ENCODE results near the gene DPF3.
A peak's percentile ranks its signal among the peaks of the same experiment; 100 is the strongest.

Gene DPF3

DNA sequence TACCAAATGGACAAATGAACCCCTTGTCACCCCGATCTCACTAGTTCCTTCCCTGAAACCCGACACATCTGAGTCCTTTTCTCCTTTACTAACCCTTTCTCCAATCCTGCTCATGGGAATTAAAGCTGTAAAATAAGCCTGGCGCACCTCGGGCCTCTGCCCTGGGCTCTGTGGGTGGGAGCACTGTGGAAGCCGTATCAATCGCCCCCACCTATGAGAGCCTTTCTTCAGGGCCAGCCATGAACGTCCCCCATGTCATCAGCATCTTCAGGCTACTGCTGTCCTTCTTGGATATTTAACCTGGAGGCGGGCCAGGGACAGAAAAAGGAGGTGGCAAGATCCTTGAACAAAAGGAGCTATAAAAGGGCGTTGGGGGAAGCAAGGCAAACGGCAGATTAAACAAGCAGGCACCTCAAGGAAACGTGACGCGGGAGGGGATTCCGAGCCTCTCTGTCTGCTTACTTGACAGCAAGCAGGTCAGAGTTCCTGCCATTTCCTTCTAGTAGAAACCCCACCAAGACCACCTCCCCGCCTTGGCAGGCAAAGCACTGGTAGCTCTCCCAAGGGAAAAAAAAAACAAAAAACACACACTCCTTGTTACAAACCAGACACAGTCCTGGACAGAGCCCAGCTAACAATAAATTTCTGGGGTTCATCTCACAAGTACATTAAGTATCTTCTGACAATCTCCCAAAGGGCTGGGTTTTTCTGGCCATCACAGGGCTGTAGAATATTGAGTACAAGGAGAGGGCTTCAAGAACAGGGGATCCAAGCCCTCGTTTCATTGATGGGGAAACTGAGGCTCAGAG is 62.9 kb downstream of the DPF3 start:
- DNase-seq, result no peak

DNA sequence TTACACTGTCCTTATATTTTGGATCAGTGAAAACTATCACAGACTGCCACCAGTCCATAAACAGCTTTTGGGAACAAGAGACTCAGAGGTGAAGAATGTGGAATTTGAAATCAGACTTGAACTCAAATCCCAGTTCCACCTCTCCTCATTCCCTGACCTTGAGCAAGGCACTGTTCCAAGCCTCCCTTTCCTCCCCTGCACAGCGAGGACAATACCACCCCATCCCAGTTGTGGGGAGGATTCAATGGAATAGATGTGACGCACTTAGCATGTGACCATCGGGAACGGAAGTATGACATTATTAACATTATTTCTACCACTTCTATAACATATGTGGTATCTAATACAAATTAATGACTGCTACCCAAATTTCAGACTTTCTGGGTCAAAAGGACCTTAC is 63.5 kb downstream of the DPF3 start:
- DNase-seq, result no peak

DNA sequence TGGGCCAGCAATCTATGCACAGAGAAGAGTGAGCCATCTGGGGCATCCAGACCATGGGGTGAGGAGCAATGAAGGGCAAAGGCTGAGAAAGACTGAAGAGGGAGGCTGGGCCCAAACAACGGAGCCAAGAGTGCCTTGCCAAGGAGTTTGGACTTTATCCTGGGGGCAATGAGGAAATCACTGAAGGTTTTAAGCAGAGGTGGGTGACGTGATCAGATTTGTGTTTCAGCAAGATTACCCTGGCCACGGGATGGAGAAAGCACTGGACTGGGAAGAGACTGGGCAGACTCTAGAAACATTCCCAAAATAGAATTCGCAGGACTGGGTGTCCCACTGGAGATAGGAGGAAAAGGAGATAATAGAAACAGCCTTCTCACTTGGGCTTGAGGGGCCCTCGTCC is 65.3 kb downstream of the DPF3 start:
- no peak for DNase-seq

DNA sequence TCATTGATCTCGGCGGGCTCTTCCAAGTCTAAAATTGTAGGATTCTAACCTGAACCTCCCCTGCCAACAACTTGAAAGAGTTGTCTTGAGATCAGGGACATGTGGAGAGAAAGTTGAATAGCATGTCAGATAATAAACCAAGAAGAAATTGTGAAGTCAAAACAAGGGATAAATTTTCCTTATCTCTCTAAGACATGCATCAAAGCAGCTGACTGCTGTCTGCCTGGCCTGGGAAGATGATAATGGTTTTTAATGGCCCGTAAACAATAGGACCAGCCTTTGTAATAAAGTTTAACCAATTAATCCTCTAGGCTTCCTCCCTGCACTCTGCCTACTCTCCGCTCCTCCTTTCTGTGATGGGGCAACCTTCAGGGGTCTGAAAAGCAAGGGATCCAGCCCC is 67.9 kb downstream of the DPF3 start:
- DNase-seq, result no peak

DNA sequence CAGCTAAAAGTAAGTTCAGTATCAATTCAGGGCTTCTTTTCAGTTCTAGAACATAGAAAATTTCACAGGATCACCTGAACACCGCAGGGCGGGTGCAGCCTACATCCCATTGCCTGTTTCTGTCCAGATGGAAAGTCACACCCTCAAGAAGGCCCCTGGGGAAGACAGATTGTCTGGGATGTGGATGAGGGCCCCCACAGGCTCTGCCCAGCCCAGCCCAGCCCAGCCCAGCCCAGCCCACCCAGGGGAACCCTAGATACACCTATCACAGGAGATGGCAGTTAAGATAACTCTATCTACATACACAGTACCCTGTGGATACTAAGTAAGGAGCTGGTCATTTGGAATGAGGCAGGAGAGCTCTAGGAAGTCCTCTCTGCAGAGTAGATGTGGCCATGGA is 68.4 kb downstream of the DPF3 start:
- no peak for DNase-seq

DNA sequence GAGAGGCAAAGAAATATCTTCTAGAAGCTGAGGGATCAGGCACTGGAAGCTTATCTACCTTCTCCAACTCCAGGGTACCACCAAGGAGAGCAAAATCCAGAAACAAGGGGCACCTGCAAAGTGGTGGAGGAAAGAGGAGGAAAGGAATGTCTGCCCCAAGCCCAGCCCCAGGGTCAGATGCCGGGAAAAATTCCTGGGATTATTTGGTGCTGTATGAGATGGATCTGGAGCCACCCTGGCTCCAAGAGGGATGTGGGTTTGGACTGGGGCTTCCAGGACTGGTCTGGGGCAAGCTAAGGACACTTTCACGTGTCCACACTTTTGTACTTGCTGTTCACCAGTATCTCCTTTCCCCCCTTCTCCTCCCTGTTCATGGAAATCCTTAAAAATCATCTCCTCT is 69.8 kb downstream of the DPF3 start:
- DNase-seq, result no peak

DNA sequence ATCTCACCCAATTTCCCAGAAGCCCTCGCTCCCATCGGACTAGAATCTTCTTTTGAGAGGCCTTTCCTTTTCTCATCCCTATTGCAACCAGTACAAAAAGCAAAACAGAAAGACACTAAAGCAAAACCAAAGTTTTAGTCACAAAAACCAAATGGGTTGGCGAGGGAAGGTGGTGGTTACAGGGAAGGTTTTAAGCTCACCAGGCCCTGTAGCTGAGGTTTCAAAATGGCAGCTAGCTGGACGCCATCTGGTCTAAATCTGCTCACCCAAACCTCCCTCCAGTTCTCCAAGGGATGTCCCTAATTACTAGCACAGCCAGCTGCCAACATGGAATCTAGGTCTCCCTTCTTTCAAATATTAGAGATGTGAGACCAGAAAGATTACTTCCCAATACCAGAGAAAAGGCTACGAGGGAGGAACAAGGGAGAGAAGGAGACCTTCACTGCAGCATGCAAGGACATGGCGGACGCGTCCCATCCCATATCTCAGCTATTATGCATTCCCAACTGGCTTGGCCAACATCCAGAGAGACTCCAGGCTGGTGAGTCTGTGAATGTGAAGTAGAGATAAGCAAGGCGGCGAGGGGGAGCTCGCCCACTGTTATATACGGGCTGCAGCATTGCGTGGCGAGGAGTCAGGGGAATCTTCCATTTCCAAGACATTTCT is 70.8 kb downstream of the DPF3 start:
- DNase-seq, result no peak

DNA sequence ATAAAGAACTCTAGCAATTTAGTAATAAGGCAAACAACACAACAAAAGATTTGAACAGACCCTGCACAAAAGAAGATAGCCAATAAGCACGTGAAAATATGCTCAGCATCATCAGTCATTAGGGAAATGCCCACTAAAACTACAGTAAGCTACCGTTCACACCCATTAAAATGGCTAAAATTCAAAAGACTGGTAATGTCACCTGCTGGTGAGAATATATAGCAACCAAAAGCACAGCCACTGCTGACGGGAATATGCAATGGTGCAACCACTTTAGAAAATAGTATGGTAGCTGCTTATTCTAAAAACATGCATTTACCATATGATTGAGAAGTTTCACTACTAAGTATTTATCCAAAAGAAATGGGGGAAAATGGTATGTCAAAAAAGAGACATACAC is 74.9 kb downstream of the DPF3 start:
- DNase-seq, result no peak

DNA sequence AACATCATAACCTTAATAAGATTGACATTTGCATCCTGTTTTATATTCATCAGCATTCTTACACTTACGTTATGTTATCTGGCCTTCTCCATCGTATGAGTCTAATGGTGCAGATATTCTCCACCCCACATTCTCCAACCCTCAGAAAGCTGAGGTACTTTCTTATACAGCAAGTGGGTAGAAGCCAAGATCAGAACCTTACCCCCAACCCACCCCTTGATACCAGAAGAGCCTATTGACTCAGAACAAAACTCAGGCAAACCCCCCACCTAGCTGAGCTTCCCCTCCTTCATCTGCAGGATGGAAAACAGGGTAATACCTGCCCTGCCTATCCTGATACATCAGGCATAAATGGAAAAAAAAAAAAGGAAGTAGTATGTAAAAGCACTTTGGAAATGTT is 77.6 kb downstream of the DPF3 start:
- DNase-seq, result no peak

DNA sequence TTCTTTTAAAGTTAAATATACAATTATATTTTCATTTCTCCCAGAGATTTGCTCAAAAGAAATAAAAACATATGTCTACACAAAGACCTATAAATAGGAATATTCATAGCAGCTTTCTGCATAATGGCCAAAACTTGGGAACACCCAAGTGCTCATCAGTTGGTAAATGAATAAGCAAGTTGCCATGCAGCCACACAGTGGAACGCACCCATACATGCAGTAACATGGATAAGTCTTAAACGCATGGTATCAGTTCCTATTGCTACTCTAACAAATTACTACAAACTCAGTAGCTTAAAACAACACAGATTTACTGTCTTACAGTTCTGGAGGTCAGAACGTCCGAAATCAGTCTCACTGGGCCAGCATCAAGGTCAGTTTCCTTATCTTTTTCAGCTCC is 78.5 kb downstream of the DPF3 start:
- no peak for DNase-seq

DNA sequence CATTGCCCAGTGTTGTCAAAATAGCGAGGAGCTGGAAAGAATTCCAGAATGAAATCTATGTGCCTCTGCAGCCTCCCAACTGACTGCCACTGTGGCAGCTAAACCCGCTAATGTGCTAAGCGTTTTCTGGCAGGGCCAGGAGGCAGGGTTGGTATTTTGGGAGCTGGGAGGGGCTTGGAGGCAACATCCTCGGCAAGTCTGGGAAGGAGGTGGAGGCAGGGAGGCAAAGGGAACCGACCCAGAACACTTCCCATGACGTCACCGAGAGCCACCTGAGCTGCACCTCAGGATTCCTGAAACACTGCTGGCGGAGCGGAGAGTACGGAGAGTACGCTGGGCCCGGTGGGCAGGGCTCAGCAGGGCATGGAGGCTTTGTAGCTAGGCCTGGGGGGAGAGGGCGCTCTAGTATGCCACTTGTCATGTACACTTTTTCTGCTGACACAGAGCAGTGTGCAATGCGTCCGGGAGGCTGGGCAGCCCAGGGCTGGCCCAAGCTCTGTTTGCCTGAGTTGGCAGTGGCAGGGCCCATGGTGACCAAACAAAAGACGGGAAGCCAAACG is 81.5 kb downstream of the DPF3 start:
- DNase-seq, result peak; percentile 29

DNA sequence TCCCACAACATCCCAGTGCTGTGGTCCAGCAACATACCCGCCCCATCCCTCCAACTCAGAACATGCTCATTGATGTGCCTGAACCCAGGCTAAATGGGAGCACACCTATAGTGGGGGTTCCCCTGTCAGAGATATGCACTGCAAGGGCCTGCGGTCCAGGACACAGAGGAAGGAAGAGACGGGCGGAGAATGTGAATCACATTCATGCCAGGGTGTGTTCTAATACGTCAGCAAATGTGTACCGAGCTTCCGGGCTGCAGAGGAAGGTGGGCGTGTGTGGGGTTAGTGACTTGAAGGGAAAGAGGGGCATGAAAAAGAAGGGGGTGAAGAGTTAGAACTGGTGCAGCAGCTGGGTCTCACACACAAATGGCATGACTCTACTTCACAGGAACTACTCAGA is 83.7 kb downstream of the DPF3 start:
- DNase-seq, result no peak

DNA sequence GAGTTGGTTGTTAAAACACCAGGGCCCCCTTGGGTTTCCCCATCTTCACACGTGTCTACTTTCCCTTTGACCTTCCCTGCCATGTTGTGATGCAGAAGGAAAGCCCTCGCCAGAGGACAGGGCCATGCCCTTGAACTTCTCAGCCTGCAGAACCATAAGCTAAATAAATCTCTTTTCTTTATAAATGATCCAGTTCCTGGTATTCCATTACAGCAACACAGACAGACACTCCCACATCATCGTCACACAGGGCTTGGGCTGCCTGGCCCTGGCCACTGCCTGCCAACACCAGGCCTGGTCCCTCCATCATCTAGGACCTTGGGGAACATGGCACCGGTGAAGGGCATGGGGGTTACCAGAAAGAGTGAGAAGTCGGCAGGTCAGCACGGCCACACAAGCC is 84.8 kb downstream of the DPF3 start:
- no peak for DNase-seq

DNA sequence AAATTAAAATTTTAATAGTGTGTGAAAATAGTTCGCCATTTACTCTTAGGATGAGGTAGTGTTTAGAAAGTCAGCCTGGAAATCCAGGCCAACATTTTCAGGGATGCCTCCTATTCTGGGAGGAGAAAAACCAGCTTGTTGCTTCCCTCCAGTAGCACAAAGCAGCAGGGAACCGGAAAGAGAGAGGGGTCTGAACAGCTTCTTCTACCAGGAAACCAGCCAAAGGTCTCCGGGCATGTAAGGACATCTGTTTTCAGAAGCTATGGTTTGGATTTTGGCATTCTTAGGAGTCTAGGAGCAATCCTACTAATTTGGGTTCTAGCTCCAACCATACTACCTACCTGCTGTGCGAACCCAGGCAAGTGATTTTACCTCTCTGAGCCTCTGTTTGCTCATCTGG is 85.3 kb downstream of the DPF3 start:
- DNase-seq, result no peak

DNA sequence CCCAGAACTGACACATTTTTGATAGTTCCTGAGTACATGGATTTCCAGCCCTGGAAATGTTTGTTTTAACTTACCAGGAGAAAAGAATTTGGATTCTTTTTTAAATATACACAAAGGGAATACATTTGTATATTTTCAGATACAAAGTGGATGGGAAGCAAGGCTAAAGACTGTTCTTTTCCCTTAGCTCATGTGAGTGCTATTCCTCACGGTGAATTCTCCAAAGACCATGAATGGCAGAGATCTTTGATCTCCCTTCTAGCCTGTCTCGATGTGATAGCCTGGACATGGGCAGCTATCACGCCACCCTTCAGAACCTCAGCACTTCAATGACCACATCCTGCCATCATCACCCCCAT is 91.3 kb downstream of the DPF3 start:
- no peak for DNase-seq

DNA sequence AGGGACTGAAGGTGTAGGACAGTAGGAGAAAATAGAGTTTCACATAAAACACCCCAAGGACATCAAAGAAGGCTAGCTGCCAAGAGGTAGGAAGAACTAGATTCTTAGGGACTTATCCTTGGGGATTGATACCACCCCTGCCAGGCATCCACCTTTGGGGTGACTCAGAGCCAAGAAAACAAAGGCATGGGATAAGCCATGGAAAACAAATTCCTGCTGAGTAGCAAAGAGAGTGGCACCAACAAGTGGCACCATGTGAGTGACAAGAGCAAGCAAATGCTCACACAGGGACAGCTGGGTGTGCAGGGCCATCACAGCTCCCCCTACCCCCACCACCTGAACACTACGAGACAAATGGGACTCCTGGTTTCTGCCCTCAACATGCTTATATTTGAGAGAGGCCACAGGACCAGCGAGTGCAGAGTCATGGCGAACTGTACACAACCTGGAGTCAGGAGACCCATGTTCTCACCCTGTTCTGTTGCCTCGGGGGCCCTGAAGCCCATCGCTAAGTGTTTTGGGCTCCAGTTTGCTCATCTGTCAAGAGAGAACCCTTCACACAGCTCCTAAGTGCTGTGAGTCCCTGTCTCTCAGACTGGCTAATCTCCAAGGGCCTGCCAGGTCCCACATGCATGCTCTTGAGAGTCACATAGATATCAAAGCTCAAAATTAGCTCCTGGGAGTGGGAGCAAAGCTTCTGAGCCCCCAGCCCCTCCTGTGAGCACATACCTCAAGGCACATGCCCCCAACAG is 91.9 kb downstream of the DPF3 start:
- DNase-seq, result no peak

DNA sequence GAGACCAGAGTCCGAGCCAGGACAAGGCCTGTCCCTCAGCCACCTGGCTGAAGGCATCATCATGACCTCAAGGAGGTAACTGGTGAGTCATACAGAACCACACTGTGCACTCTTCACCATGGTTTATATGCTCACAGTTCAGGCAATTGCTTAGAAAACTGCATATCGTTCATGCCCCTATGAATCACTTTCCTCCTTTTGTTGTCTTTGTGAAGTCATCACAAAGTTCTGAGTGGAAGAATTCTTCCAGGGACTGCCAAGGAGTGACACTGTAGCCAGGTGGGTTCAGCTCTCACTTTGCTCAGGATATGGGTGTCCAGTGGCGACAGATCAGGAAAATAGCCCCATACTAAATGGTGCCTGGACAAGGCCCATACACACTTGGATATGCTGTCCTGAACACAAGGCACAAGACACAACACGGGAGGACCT is 92.5 kb downstream of the DPF3 start:
- no peak for DNase-seq

DNA sequence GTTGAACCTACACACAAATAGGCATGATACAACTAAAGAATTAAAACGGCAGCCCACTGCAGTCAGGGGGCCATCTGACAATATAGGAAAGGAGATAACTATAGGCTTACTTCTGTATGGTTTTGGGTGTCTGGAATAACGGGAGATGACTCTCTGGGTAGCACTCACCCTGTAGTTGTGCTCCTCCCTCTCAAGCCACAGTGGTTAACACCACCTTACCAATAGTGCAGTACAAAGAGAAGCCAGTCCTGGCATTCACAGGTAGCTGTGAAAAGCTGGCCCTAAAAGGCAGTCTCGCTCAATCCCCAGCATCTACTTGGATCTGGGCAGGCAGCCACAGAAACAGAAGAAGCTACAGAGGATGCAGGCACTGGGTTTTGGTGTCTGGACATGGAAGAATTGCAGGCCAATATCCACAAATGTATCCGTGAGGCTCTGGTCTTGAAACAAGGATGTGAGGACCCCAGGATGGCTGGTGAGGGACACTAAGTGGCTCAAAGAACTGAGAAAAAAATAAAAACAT is 93.0 kb downstream of the DPF3 start:
- no peak for DNase-seq

DNA sequence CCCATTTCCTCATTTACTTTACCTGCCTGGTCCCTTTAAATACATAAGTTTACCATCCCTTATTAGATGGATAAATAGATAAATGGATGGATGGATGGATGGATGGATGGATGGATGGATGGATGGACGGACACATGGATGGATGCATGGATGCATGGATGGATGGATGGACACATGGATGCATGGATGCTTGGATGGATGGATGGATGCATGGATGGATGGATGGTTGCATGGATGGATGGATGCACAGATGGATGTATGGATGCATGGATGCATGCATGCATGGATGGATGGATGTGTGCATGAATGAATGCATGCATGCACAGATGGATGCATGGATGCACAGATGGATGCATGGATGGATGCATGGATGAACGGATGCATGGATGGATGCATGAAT is 93.6 kb downstream of the DPF3 start:
- no peak for DNase-seq

DNA sequence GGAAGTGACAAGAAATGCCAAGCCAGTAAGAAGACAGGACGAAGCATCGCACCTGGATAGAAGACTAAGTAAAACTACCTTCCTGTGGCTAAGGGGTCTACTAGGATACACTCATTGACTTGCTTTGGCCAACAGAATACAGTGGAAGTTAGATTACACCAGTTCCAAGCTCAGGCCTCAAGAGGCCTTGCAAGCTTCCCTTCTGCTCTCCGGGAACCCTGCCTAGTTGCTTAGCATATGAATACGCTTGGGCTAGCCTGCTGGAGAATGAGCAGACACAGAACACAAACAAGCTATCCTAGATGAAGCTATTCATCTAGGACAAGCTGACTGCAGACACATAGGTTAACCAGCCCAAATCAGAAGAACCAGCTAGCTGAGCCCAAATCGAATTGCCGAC is 97.0 kb downstream of the DPF3 start:
- DNase-seq, result no peak

DNA sequence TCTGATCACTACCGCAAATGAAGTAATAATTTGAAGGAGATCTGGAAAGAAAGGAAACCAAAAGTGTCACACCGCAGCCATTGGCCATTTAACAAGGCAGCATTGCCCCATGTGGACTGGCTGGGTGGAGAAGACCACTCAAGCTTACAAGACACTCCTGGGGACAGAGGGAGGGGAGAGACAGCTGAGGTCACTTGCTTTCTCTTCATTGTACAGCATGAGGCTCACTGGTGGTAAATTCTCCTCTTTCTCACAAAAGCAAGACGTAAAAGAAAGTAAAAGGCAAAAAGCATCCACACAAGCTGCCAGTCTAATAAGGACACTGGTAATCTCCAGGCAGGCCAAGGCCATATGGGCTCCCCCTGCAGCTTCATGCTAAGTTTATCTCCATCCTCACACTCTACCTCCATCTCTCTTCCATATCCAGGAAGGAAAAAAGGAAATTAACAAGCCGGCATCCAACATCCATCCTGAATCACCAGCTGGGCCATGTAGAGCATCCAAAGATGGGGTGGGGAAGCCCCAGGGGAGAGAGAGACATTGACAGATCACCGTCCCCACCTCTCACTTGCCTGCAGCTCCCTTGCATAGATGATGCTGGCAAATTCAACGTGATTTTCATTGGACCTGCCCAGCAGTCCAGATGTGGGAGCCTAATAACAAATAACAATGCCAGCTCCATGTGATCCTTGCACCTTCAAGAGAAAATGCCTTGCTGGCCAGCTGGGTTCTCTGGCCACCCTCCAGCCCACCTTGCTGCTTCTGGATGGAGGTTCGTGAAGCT is 100.6 kb downstream of the DPF3 start:
- DNase-seq, result no peak

DNA sequence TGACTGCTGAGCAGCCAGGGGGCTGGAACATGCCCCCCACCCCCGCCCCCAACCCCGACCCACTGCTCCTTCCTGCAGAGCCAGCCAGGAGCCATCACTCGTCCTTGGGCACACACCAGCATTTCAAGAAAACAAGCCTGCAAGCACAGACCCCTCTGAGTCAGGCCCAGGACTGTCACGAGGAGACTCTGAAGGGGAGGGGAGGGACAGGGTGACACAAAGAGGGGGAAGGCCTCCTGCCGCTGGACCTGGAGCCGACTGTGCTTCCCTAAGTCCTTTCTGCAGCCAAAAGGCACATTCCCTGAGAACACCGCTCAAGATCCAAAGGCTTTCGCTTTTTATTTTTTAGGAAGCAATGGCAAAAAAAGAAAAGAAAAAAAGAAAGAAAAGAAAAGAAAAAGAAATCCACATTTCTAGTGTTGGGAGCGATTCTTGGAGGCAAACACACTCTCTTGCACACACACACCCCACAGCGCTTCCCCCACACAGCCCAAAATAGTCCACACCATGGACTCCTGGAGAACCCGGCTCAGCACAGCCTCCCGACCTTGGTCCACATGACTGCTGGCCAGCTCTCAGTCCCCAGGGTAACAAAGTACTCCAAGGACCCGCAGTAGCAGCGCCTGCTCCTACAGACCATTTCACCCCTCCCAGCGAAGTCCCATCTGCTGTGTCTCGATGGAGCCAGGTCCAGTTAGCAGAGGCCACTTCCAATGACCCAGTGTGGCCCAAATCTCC is 101.7 kb downstream of the DPF3 start:
- no peak for DNase-seq
